HG03175 (cell line): ENCODE results near the gene SH3TC2.
A peak's percentile ranks its signal among the peaks of the same experiment; 100 is the strongest.

Experiments
- ATAC-seq: cut with Tn5 transposase; IDR thresholded peaks from one replicate; pipeline ENCODE4 v1.9.1; 2021; ENCODE audit warnings: mild to moderate bottlenecking, moderate library complexity; ENCODE audit not compliant: unreplicated experiment

Gene SH3TC2

DNA sequence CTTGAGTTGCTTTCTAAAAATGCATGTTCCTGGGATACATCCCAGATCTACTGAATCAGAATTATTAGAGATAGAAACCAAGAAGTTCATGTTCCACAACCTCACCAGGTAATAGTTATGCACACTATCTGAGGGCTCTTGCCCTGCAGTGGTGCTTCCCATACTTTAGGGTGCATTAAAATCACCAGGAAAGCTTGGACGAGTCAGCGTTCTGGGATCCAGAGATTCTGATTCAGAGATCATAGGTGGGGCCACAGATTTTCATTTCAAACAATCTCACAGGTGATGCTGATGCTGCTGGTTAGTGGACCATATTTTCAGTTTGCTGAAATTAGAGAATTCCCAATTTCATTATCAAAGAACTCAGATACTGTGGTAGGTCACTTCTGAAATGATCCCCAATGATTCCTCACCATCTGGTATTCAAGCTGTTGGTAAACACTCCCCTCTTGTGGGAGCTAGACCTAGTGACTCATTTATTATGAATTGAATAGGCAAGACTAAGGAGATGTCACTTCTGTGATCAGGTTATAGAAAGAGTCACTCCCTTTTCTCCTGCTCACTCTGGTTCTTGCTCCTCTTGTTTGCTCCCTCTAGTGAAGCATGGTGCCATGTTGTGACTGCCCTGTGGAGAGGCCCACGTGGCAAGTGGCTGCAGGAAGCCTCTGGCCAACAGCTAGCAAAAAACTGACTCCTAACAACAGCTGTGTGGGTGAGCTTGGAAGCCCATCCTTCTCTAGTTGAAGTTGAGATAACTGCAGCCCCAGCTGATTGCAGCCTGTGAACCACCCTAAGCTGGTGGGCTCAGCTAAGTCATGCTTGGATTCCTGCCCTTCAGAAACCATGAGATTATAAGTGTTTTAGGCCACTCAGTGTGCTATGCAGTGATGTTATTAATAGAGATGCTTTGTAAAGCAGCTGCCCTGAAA lies 59.8 kb downstream of the SH3TC2 start:
- no peak for ATAC-seq

GRCh38 chr5:149002053-149002452 lies 60.8 kb downstream of the SH3TC2 start:
- no peak for ATAC-seq

DNA sequence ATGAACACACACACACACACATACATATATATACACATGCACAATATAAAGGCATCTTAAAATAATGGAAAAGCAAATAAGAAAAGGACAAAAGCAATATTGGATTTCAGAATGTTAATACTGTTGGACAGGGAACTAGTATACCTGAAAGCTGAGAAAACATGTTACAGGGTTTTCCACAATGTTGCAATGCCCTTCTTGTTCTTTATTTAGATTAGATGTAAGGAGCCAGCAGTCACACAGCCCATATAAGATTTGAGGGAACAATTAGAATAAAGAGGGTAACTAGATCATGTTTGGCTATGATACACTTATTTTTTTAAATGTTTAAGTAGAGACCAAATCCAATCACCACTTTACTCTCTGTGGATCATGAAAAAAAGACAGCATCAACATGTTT lies 61.7 kb downstream of the SH3TC2 start:
- no peak for ATAC-seq

DNA sequence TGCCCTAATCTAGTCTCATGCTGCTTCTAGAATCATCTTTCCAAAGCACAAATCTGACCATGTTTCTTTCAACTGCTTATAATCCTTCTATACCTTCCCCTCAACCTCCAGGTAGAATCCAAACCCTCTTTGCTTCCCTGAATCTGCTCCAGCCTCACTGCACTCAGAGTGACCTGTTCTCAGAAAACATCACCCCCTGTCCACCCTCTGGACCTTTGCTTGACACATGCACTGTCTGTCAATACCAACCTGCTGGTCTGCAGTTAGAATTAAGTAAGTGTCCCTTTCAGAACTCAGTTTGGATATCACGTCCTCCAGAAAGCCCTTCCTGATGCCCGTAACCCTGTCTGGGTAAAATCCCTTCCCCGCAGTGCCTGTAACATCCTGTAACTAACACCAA lies 63.1 kb downstream of the SH3TC2 start:
- no peak for ATAC-seq

DNA sequence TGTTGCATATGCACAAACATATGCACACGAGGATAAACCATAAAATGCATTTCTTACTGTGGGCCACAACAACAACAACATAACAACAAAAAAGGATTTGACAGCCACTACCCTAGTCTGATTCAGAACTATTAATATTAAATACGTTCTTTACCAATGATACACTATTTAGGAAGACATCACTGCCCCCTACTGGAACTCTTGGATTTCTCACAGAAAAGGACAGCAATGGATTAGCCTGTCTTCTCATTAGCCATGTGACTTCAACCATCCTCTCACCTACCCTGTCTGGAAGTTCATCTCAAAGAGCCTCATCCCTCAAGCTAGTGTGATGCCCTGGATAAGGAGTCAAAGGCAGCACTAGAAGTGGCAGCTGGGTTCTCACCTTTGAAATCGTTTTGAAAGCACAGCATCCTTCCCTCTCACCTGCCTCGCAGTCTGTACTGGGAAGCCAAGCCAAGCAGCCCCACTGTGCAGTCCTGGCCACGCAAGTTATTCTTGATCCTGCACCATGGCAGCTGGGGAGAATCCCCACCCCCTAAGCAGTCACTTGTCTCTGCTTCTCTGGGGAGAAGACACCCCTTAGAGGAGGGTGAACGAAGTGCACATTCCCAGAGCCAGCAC lies 64.6 kb downstream of the SH3TC2 start:
- peak; percentile 74 for ATAC-seq

- no peak for ATAC-seq
Measured at GRCh38 chr5:148996270-148996669, 66.6 kb downstream of the SH3TC2 start.

GRCh38 chr5:148995791-148996190 lies 67.1 kb downstream of the SH3TC2 start:
- no peak for ATAC-seq

DNA sequence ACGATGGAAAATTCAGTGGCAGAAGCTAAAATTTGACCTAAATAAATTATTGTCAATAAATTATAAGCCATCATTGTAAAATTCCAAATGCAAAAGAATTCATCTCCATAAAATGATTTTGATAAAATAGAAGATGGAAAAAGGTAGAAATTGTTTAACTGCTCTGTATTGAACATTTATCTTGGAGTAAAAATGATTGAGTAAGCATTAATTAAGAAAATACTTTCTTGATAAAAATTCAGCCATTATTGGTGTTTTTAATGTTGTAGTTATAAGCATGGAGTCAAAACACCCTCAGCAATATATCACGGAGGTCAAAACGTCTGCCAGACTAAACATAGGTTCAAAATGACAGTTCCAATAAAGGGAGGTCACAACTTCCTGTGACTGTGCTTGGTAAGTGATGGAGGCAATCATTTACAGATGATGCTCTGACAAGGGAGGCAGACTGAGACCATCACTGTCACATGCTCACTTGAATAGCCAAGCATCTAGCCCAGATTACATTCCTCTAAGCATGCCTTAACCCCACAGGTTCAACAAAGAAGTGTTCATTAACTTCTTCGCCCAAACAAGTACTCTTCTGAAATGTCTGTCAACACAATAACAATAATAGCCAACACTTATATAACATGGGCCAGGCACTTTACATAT lies 69.5 kb downstream of the SH3TC2 start:
- ATAC-seq: no peak

DNA sequence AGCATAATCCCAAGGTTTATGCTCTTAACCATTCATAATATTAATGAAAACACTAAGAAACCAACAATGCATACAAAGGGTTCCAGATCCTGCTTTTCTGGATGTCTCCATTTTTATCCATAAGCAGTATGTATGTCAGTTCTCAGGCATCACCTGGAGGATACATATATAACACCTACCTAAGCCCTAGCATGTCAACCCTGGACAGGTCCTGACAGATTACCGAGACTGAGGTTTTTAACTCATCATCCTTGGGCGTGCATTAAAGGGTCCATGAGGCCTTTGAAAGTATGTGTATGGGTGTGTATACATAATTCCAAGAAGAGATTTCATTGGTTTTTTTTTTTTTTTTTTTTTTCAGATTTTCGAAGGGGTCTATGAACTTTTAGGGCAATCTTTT lies 70.6 kb downstream of the SH3TC2 start:
- ATAC-seq: no peak

DNA sequence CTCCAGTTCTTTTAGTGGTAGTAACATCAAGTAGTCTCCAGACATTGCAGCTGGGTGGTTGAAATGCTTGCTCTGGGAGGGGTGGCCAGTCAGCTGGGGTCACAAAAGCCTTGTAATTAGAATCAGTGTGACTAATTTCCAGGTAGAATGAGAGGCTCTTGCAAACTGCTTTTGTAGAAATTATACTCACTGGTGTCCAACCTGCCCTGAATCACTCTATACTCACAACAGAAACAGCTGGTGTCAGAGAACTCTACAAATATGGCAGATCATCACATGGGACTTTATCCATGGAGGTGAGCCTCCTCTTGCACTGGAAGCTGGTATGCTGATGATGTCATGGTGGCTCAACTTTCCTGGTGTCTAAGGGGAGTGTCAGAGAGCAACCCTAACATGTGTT lies 71.3 kb downstream of the SH3TC2 start:
- no peak for ATAC-seq

- no peak for ATAC-seq
Measured at GRCh38 chr5:148990817-148991216, 72.0 kb downstream of the SH3TC2 start.

GRCh38 chr5:148989567-148989966 lies 73.3 kb downstream of the SH3TC2 start:
- ATAC-seq: no peak

DNA sequence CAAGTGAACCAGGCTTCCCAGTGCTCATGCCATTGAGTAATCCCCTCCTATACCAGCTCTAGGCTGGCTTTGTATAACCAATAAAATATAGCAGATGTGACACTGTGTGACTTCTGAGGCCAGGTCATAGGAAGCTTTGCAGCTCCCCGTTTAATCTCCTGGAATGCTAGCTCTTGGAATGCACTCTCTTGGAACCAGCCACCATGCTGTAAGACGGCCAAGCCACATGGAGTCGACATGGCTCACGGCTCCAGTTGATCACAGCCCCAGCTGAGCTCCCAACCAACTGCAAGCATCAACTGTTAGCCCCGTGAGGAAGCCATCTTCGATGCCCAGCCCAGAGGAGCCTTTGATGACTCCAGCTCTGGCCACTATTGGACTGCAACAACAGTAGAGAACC lies 74.5 kb downstream of the SH3TC2 start:
- ATAC-seq: no peak

DNA sequence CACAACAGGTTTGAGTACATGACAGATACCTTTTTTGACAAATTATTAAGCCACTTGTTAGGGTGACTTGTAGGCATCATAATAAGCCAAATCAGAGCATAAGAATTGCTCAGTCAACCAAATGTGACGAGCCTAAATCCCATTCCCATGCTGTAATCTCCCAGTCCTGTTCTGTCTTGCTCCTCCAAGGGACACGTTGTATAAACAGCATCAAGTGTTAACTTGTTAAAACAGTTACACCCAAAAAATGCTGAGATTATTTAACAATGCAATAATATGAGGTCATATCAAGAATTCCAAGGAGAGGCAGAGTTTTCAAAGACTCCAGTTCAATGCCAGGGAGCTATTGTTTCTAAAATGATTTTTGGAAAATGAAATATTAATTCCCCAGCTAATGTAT lies 76.2 kb downstream of the SH3TC2 start:
- ATAC-seq: no peak

GRCh38 chr5:148984345-148984744 lies 78.5 kb downstream of the SH3TC2 start:
- ATAC-seq: no peak

DNA sequence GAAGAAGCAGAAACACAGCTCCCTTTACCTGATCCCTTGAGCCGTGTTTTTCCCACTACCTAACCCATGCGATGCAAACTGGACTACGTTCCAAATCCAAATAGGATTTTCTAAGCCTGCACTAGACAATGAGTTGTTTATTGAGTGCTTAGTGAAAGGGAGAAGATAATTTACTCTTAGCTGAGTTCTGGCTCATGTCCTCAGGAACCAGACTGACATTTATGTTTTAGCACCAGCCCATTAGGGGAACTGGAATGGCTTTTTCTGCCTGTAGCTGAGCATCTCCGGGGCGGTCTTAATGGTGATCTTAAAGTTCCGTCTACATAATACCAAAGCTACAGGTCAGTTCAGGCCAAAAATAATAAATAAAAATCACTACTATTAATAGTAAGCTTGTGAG lies 81.5 kb downstream of the SH3TC2 start:
- ATAC-seq: no peak

GRCh38 chr5:148980731-148981130 lies 82.1 kb downstream of the SH3TC2 start:
- no peak for ATAC-seq

DNA sequence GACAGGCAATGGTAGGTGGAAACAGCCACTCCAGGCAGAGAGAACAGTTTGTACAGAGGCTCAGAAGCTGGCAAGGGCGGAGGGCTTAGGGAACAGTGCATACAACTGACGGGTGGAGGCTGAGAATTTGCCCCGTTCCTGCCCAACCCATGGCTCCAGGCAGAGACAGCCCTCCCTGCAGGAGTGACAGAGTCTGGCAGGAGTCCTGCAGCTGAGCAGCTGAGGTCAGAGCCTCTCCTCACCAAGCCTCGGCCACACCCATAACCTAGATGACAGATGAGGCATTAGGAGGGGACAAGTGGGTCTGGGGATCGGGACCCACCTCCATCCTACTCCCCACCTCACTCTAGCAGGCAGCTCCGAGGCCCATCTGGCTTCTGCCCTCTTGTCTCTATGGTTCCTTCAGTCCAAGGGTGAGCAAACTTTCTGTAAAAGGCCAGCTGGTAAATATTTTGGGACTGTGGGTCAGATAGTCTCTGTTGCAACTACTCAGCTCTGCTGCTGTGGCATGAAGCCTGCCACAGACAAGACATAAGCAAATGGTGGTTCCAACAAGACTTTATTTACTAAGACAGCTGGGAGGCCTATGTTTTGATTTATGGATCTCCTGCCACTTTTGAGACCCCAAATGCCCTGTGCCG lies 83.7 kb downstream of the SH3TC2 start:
- no peak for ATAC-seq

DNA sequence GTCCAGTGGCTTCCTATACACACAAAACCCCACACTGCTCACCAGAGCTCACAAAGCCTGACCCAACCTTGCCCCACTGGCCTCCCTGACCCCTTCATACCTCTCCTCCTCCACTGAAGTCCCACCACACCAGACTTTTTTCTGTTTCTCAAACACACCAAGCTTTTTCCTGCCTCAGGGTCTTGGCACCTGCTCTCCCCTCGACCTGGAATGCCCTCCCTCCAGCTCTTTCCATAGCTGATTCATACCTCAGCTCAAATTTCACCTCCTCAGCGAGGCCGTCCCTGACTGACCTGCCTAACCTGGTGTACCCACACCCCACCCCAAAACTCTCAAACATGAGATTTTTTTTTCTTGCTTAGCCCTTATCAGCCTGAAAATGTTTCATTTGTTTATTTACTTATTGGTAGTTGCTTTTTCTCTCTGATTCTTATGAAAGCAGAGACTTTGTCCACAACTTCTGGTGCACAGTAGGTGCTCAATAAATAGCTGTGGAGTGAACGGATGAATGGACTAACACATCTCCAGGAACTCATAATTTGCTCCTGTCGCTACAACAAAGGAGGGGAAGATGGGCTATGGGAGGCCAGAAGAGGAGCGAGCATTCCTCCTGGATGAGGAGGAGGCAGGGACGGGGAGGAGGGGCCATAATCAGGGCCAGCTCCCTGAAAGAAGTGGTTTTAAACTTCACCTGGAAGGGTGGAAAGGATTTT lies 84.3 kb downstream of the SH3TC2 start:
- no peak for ATAC-seq

DNA sequence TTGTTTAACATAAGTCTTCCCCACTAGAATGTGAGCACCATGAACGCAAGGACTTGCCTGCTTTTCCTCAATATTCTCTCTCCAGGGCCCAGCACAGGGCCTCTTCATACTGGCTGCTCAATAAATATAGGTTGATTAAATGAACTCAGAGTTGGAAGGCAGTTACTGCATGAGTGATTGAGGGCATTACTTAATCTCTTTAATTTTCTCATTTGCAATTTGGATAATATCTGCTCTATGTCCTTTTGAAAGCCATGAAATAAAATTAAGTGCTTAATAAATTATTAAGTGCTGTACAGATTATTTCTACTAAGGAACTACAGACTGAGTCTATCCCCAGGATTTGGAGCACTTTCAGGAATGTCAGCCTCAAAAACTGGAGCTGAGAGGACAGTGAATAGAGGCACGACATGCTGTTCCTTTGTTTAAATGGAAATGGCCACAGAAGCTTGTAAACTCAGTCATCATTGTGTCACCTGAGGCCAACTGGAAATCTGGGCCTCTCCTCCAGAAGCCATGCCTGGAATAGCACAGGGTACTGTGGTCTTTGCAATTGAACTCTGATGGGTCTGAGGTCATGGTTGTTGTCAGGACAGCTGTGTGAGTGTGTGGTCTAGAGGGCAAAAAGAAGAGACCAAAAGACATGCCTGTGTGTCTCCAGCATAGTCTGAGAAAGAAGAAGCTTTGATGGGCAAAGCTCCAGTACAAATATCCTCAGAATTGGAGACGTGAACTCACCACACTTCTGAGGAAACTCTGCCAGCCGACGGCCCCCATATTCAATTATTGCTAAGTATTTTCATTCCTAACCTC lies 86.1 kb downstream of the SH3TC2 start:
- no peak for ATAC-seq
